Erythroblast (primary cell): ENCODE results near the gene LIG3.
"Not testable (repeated sequence)": the region's sequence is repeated elsewhere in the genome, so short reads cannot be mapped to it uniquely, and the experiment has no call there.

Experiments used
- GATA1 ChIP-seq: IDR thresholded peaks from 2 replicates; pipeline ENCODE4 v1.6.1; 2011; ENCODE audit warnings: low read depth, mild to moderate bottlenecking, control low read depth, low read length, moderate library complexity
- POLR2A ChIP-seq: IDR thresholded peaks from 2 replicates; pipeline ENCODE4 v1.6.1; 2011; ENCODE audit warnings: mild to moderate bottlenecking, low read length

GRCh38 chr17:35000965-35001364 lies 20.7 kb downstream of the LIG3 start:
- not testable (repeated sequence) for TF ChIP-seq POLR2A, GATA1
